Ovary (tissue), 9 donors: ENCODE measurements around the gene ELAVL1. TPM values are rescaled to one million over a fixed set of nuclear protein-coding genes. Genes with fewer than 3 reads are reported as not detected.

Experiments
- DNase-seq, 5 donors: peaks; one replicate each; pipeline ENCODE4 v3.0.0-alpha.2; 2019 to 2020
- H3K27ac ChIP-seq, 2 donors: fragments of 200-600 bp; one replicate each; pipeline versions ENCODE4 v1.5.1 to v1.8.0; 2019 to 2022
- H3K27me3 ChIP-seq: fragments of 200-600 bp; one replicate; pipeline ENCODE4 v1.8.0; 2022
- H3K36me3 ChIP-seq: fragments of 200-600 bp; sonication (generic); one replicate; pipeline ENCODE4 v1.5.1; 2019
- H3K4me1 ChIP-seq: one replicate; pipeline ENCODE4 v1.8.1; 2013; ENCODE audit warnings: mild to moderate bottlenecking, moderate library complexity; ENCODE audit not compliant: insufficient read depth
- H3K4me3 ChIP-seq: fragments of 200-600 bp; sonication (generic); one replicate; pipeline ENCODE4 v1.5.1; 2017
- H3K9me3 ChIP-seq, 2 donors: fragments of 200-600 bp in 1 of 2; sonication (generic) in 1 of 2; one replicate each; pipeline versions ENCODE4 v1.5.1 to v1.8.1; 2013 to 2019; ENCODE audit warnings: mild to moderate bottlenecking in 1 of 2, moderate library complexity in 1 of 2
- CTCF ChIP-seq, 3 donors: fragments of 450-650 bp in 2 of 3; fragments of 200-600 bp in 1 of 3; IDR thresholded peaks; one replicate each; pipeline versions ENCODE4 v1.5.1 to v1.8.0; 2016 to 2022; ENCODE audit warnings: antibody characterized with exemption in 3 of 3, mild to moderate bottlenecking in 1 of 3
- EP300 ChIP-seq: sonication (generic); formaldehyde crosslinking; IDR thresholded peaks from one replicate; pipeline ENCODE4 v1.6.1; 2017; ENCODE audit warnings: antibody characterized with exemption
- POLR2A ChIP-seq: fragments of 450-650 bp; IDR thresholded peaks from one replicate; pipeline ENCODE4 v1.6.1; 2017; ENCODE audit warnings: antibody characterized with exemption, mild to moderate bottlenecking, moderate library complexity
- WGBS, 3 donors: extraction: QIAGEN DNeasy Blood & Tissue Kit in 1 of 3; methylation state at CpG; one replicate each; pipeline versions ENCODE4 v1.1.5 to v1.1.7; 2013 to 2017; 5-methylcytosine and 5-hydroxymethylcytosine counted together
- intact Hi-C, 4 donors: fragments of 100-400 bp; cut with DNase I; formaldehyde crosslinking; loops; one replicate each; pipeline versions ENCODE4 v1.11.0 to v1.15.1; 2022 to 2023
- polyA plus RNA-seq, 2 donors: library from polyadenylated mRNA; stranded (reverse); fragments of 200-250 nt in 1 of 2; fragments of 350-450 nt in 1 of 2; fragmentation: Illumina TruSeq in 1 of 2; extraction: RNeasy Lipid Tissue Mini Kit (QIAGEN cat#74804) in 1 of 2; gene quantifications; one replicate each; pipeline ENCODE4 v1.2.3, GENCODE V29; 2013 to 2014
- total RNA-seq, 7 donors: library from RNA; depleted of rRNA in 2 of 7; stranded (reverse); fragments of >200 nt in 2 of 7; fragmentation: NEBNext Ultra II Directional in 3 of 7; extraction: Animal tissue kit (Norgen Biotek cat#: 25700) in 3 of 7; gene quantifications; one replicate each; pipeline versions ENCODE4 v1.1.0 to v1.2.4, GENCODE V29; 2016 to 2023
- donor health status: DM: no; HTN: no; CAD: no; lungs with moderate emphysema.
- donor health status: DM: no; HTN: no; CAD: no.
- donor health status: Bipolar disorder and iron deficiency.
- donor health status: DM: yes; HTN: yes; CAD: no.
- donor health status: DM: no; HTN: no; CAD: no.
- donor health status: DM: yes; HTN: yes; CAD: no.

Gene ELAVL1
- total and polyA plus RNA-seq, 9 donors = 13.8 to 78.4 (median 63.5) TPM

DNA sequence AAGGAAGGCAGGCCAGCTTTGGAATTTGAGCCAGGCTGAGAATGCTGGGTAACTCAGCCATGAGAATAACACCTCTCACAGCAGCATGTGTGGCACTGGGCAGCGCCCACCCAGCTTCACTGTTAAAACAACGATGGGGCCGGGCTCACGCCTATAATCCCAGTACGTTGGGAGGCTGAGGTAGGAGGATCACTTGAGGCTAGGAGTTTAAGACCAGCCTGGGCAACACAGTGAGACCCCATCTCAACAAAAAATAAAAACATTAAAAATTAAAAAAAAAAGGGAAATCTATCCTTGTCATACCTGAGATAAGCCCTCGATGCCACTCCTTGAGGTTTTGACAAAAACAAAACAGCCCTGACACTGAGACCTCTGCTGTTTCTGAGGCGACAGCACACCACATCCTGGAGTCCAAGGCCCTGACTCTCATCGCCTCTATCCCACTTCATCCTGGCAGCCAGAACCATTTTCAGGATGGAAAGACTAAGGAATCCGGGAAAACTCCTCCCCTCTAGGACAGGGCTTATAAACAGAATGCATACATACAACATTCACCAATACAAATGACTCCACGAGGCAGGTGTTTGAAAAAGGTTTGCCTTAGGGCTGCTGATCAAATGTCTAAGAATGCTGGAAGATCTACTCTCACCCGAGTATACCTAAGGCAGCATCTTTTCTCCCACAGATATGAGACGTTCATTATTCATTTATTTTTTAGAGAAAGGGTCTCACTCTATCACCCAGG is 39.3 kb downstream of the ELAVL1 start:
- no peak for DNase-seq
- Histone ChIP-seq H3K4me3 (no peak overlapping the region), H3K9me3 (no peaks in the 10 kb centered on the region), H3K27me3 (no peaks in the 10 kb centered on the region), H3K4me1 (no peaks in the 10 kb centered on the region), H3K27ac (no peak overlapping the region), H3K36me3 (no peaks in the 10 kb centered on the region)
- 84 to 89% (median 85%) methylated on average over 12 of the region's 12 CpGs for WGBS, 3 donors
- intact Hi-C loops = loop anchor here in 1 of 4 donors (10.0 kb wide), 1 partner anchor 289 kb away; no protein-coding TSS in a partner anchor
- TF ChIP-seq EP300 (no peak), CTCF (IDR thresholded peaks at IDR 0.05) (no peak), POLR2A (no peak)

- no peaks in the 10 kb centered on the region for H3K27me3 ChIP-seq
- H3K36me3 ChIP-seq = no peaks in the 10 kb centered on the region
- TF ChIP-seq EP300 = no peak
- no peak for TF ChIP-seq CTCF (IDR thresholded peaks at IDR 0.05)
- TF ChIP-seq POLR2A = no peak
- H3K9me3 ChIP-seq = no peaks in the 10 kb centered on the region
- no peak for DNase-seq
- intact Hi-C loops = loop anchor here in 1 of 4 donors (10.0 kb wide), 1 partner anchor 289 kb away; no protein-coding TSS in a partner anchor
- no peaks in the 10 kb centered on the region for H3K4me1 ChIP-seq
- H3K4me3 ChIP-seq = no peak overlapping the region
- 82 to 87% (median 85%) methylated on average over 12 of the region's 12 CpGs for WGBS, 3 donors
- H3K27ac ChIP-seq = no peak overlapping the region
Measured at GRCh38 chr19:7965259-7965841, 40.1 kb downstream of the ELAVL1 start.

GRCh38 chr19:7963566-7963965 is 41.9 kb downstream of the ELAVL1 start:
- WGBS, 3 donors = 88 to 92% (median 89%) methylated on average over 25 of the region's 25 CpGs
- TF ChIP-seq EP300 (no peak), CTCF (IDR thresholded peaks at IDR 0.05) (no peak), POLR2A (no peak)
- Histone ChIP-seq H3K27me3 (no peaks in the 10 kb centered on the region), H3K36me3 (no peaks in the 10 kb centered on the region), H3K4me1 (no peaks in the 10 kb centered on the region), H3K9me3 (no peaks in the 10 kb centered on the region), H3K27ac (no peak overlapping the region), H3K4me3 (no peak overlapping the region)
- intact Hi-C loops = loop anchor here in 1 of 4 donors (10.0 kb wide), 1 partner anchor 291 kb away; no protein-coding TSS in a partner anchor
- DNase-seq = no peak

- no peaks in the 10 kb centered on the region for H3K4me1 ChIP-seq
- DNase-seq = no peak
- intact Hi-C loops = loop anchor here in 1 of 4 donors (10.0 kb wide), 1 partner anchor 292 kb away; no protein-coding TSS in a partner anchor
- TF ChIP-seq EP300 = no peak
- TF ChIP-seq POLR2A = no peak
- no peak for TF ChIP-seq CTCF (IDR thresholded peaks at IDR 0.05)
- 80 to 82% (median 81%) methylated on average over 22 of the region's 22 CpGs for WGBS, 3 donors
- H3K27ac ChIP-seq = no peak overlapping the region
- H3K36me3 ChIP-seq = no peaks in the 10 kb centered on the region
- H3K9me3 ChIP-seq = no peaks in the 10 kb centered on the region
- H3K4me3 ChIP-seq = no peak overlapping the region
- H3K27me3 ChIP-seq = no peaks in the 10 kb centered on the region
Measured at GRCh38 chr19:7962644-7963268, 42.7 kb downstream of the ELAVL1 start.
